Thyroid gland (tissue), 4 donors: ENCODE results near the gene TNS3. TPM values are rescaled to one million over a fixed set of nuclear protein-coding genes. Genes with fewer than 3 reads are reported as not detected.

Experiments
- DNase-seq, 2 donors: peaks; one replicate each; pipeline ENCODE4 v3.0.0-alpha.2; 2019
- H3K27ac ChIP-seq, 3 donors: fragments of 200-600 bp; sonication (generic); 1 replicate in 2 of 3; 2 replicates in 1 of 3; pipeline ENCODE4 v1.5.1; 2016 to 2019; ENCODE audit warnings: mild to moderate bottlenecking in 1 of 3, moderate library complexity in 1 of 3
- H3K27me3 ChIP-seq: fragments of 200-600 bp; sonication (generic); one replicate; pipeline ENCODE4 v1.5.1; 2019
- H3K36me3 ChIP-seq, 2 donors: fragments of 200-600 bp; sonication (generic); one replicate each; pipeline ENCODE4 v1.5.1; 2016 to 2019
- H3K4me1 ChIP-seq, 2 donors: fragments of 200-600 bp; sonication (generic); one replicate each; pipeline ENCODE4 v1.5.1; 2017 to 2019
- H3K4me3 ChIP-seq, 3 donors: fragments of 200-600 bp; sonication (generic); replicated peaks in 1 of 3; 1 replicate in 2 of 3; 2 replicates in 1 of 3; pipeline ENCODE4 v1.5.1; 2016; ENCODE audit warnings: mild to moderate bottlenecking in 1 of 3
- H3K9me3 ChIP-seq: fragments of 200-600 bp; sonication (generic); one replicate; pipeline ENCODE4 v1.5.1; 2017
- CTCF ChIP-seq, 6 experiments: fragments of 200-600 bp in 3 of 6; fragments of 450-650 bp in 3 of 6; sonication (generic) in 3 of 6; IDR thresholded peaks; one replicate each; pipeline ENCODE4 v1.5.1; 2016 to 2019; ENCODE audit warnings: antibody characterized with exemption in 6 of 6, mild to moderate bottlenecking in 2 of 6, inconsistent platforms in 1 of 6, moderate library complexity in 1 of 6
- POLR2A ChIP-seq, 2 donors: fragments of 450-650 bp; IDR thresholded peaks; one replicate each; pipeline ENCODE4 v1.6.1; 2017; ENCODE audit warnings: antibody characterized with exemption in 2 of 2, mild to moderate bottlenecking in 2 of 2, moderate library complexity in 1 of 2
- WGBS, 2 donors: methylation state at CpG; one replicate each; pipeline ENCODE4 v1.1.5; 2017; 5-methylcytosine and 5-hydroxymethylcytosine counted together
- intact Hi-C: fragments of 100-400 bp; cut with DNase I; formaldehyde crosslinking; loops from one replicate; pipeline ENCODE4 v1.15.1; 2023
- total RNA-seq, 4 donors: library from RNA; depleted of rRNA; stranded (reverse); fragments of >200 nt; gene quantifications; one replicate each; pipeline ENCODE4 v1.2.3, GENCODE V29; 2016

Gene TNS3
- total RNA-seq, 4 donors from 2014 or later: 65.8 to 93.0 (median 80.7) TPM

- 86 to 92% methylated on average over 4 of the region's 4 CpGs for WGBS, 2 donors
- H3K4me3 ChIP-seq: no peak overlapping the region
- TF ChIP-seq POLR2A (IDR thresholded peaks at IDR 0.05) (no peak), CTCF (IDR thresholded peaks at IDR 0.05) (no peak)
- DNase-seq: no peak
- H3K9me3 ChIP-seq: no peaks in the 10 kb centered on the region
- H3K4me1 ChIP-seq: peaks cover 27 to 51% of the 10 kb centered on the region in 2 donors
- H3K36me3 ChIP-seq: peaks cover 0 to 6% of the 10 kb centered on the region in 2 donors
- H3K27me3 ChIP-seq: no peaks in the 10 kb centered on the region
- H3K27ac ChIP-seq: peak overlapping the region in 1 of 3 donors; percentile 6
- intact Hi-C loops: no loop called here
Observed at GRCh38 chr7:47323904-47324303, 258.0 kb downstream of the TNS3 start.

DNA sequence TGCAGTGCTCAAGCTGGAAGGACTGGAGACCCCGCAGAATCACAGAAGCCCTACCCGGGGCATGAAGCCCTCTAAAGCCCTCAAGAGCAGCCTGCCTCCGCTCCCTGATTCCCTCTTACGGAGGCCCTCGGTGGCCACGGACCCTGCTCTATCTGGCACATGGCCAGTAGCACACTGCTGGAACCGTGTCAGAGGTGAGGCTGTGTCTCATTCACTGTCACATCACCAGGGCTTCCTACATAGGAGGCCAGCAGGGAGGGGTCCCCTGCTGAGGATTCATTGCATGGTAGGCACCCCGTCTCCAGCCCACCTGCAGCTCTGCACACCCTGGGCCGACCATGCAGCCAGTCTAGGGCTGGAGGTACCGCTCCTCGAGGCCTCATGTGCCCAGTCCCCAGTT, 259.2 kb downstream of the TNS3 start:
- WGBS, 2 donors: 48 to 96% methylated on average over 9 to 11 of the region's 11 CpGs
- H3K27ac ChIP-seq: peak overlapping the region in 2 of 3 donors; percentile 44 to 59

GRCh38 chr7:47320296-47320695, 261.6 kb downstream of the TNS3 start:
- Histone ChIP-seq H3K27me3 (no peaks in the 10 kb centered on the region), H3K4me1 (peaks cover 0 to 40% of the 10 kb centered on the region in 2 donors), H3K27ac (no peak overlapping the region), H3K9me3 (no peaks in the 10 kb centered on the region), H3K36me3 (peaks cover 0 to 6% of the 10 kb centered on the region in 2 donors), H3K4me3 (no peak overlapping the region)
- 95 to 99% methylated on average over 5 of the region's 5 CpGs for WGBS, 2 donors
- DNase-seq: no peak
- TF ChIP-seq POLR2A (IDR thresholded peaks at IDR 0.05) (no peak), CTCF (IDR thresholded peaks at IDR 0.05) (no peak)
- intact Hi-C loops: no loop called here

More for the DNA sequence above, 259.2 kb downstream of the TNS3 start:
- H3K4me3 ChIP-seq: no peak overlapping the region
- no peaks in the 10 kb centered on the region for H3K9me3 ChIP-seq
- TF ChIP-seq POLR2A (IDR thresholded peaks at IDR 0.05): no peak
- TF ChIP-seq CTCF (IDR thresholded peaks at IDR 0.05): no peak
- intact Hi-C loops: no loop called here
- peaks cover 0 to 6% of the 10 kb centered on the region in 2 donors for H3K36me3 ChIP-seq
- H3K27me3 ChIP-seq: no peaks in the 10 kb centered on the region
- peaks cover 18 to 44% of the 10 kb centered on the region in 2 donors for H3K4me1 ChIP-seq
- DNase-seq: peak in 1 of 2 donors; percentile 62

GRCh38 chr7:47318395-47319182, 263.3 kb downstream of the TNS3 start:
- intact Hi-C loops: no loop called here
- WGBS, 2 donors: 77 to 87% methylated on average over 9 of the region's 9 CpGs
- H3K9me3 ChIP-seq: no peaks in the 10 kb centered on the region
- H3K4me3 ChIP-seq: no peak overlapping the region
- peak overlapping the region in 2 of 3 donors; percentile 6 to 46 for H3K27ac ChIP-seq
- no peak for DNase-seq
- H3K36me3 ChIP-seq: peaks cover 0 to 6% of the 10 kb centered on the region in 2 donors
- H3K27me3 ChIP-seq: no peaks in the 10 kb centered on the region
- TF ChIP-seq CTCF (IDR thresholded peaks at IDR 0.05): no peak
- TF ChIP-seq POLR2A (IDR thresholded peaks at IDR 0.05): no peak
- peaks cover 5 to 51% of the 10 kb centered on the region in 2 donors for H3K4me1 ChIP-seq

DNA sequence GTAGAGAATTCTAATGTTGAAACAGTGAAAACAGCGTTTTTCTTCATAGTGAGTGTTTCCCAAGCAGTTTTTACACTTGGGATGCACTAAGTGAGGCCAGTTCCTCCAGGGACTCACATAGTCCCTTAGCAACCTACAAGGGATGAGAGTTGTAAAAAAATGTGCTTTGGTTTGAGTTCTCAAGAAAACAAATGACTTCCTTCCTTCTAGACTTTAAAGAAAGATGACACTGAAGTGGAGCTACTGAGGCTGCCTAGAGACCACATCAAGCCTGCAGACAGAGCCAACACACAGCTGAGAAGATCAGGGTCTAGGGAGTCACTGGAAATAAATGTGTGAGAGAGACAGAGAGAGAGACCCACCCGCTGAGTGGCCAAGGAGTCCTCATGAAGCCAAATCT, 264.4 kb downstream of the TNS3 start:
- intact Hi-C loops: no loop called here
- 77 to 79% methylated on average over 2 of the region's 2 CpGs for WGBS, 2 donors
- TF ChIP-seq CTCF (IDR thresholded peaks at IDR 0.05) (no peak), POLR2A (IDR thresholded peaks at IDR 0.05) (no peak)
- H3K4me3 ChIP-seq: no peak overlapping the region
- no peaks in the 10 kb centered on the region for H3K9me3 ChIP-seq
- H3K36me3 ChIP-seq: peaks cover 0 to 6% of the 10 kb centered on the region in 2 donors
- H3K27me3 ChIP-seq: no peaks in the 10 kb centered on the region
- peak overlapping the region in 2 of 3 donors; percentile 46 to 63 for H3K27ac ChIP-seq
- peaks cover 7 to 53% of the 10 kb centered on the region in 2 donors for H3K4me1 ChIP-seq
- no peak for DNase-seq
